GM12878 (cell line): ENCODE measurements around the gene EDNRB. TPM values are rescaled to one million over a fixed set of nuclear protein-coding genes. Genes with fewer than 3 reads are reported as not detected.

Experiments
- ATAC-seq: fragments of 200-7000 bp; cut with Tn5 transposase; 3 replicates; pipeline ENCODE4 v1.9.1; 2020; ENCODE audit warnings: mild to moderate bottlenecking, moderate library complexity
- BruUV-seq: library from RNA; stranded (reverse); fragments of 400-500 nt; replicated peaks from 2 replicates; lab custom pipeline; 2021; lab: Mats Ljungman, UMichigan
- CTCF ChIA-PET: fragments of 300-600 bp; sonication (Branson Sonifier 250); formaldehyde crosslinking; extraction: SDS; loops from one replicate; lab custom pipeline; 2021; ENCODE audit warnings: inconsistent platforms; lab: Yijun Ruan, JAX
- POLR2A ChIA-PET: fragments of 350-600 bp; formaldehyde crosslinking; extraction: SDS; loops from one replicate; lab custom pipeline; 2021; ENCODE audit warnings: inconsistent platforms; lab: Charles Lee
- RAD21 ChIA-PET: fragments of 300-600 bp; sonication (Branson Sonifier 250); formaldehyde crosslinking; loops from one replicate; lab custom pipeline; 2023; ENCODE audit warnings: antibody characterized with exemption; ENCODE audit not compliant: unreplicated experiment; lab: Charles Lee
- SMC1A ChIA-PET: fragments of 300-600 bp; sonication (Branson Sonifier 250); formaldehyde crosslinking; loops from one replicate; lab custom pipeline; 2023; ENCODE audit not compliant: unreplicated experiment, uncharacterized antibody; lab: Charles Lee
- DNase-seq: peaks from one replicate; pipeline ENCODE4 v3.0.0-alpha.2; 2011; ENCODE audit warnings: low read depth, low spot score
- FAIRE-seq: peaks from 3 replicates; lab custom pipeline; 2011; peaks lifted over from hg19 to GRCh38; lab: Jason Lieb, UNC
- H2AFZ ChIP-seq: 2 replicates; pipeline ENCODE4 v1.6.0; 2011; ENCODE audit warnings: low read depth, low read length, control low read depth; ENCODE audit not compliant: control insufficient read depth
- H3K27ac ChIP-seq: 2 replicates; pipeline ENCODE4 v1.5.1; 2011; ENCODE audit warnings: control low read depth; ENCODE audit not compliant: control insufficient read depth, insufficient read depth
- H3K27me3 ChIP-seq, 2 experiments: replicated peaks in 1 of 2; 2 replicates each; pipeline versions ENCODE4 v1.6.0 to v1.6.1; 2011; ENCODE audit warnings: low read length in 1 of 2; ENCODE audit not compliant: control insufficient read depth in 2 of 2, insufficient read depth in 2 of 2
- H3K36me3 ChIP-seq, 2 experiments: 2 replicates each; pipeline ENCODE4 v1.5.1; 2011; ENCODE audit warnings: low read length in 1 of 2; ENCODE audit not compliant: control insufficient read depth in 2 of 2, insufficient read depth in 2 of 2
- H3K4me1 ChIP-seq: 2 replicates; pipeline ENCODE4 v1.6.1; 2011; ENCODE audit warnings: mild to moderate bottlenecking, low read length, moderate library complexity, mixed read lengths; ENCODE audit not compliant: control insufficient read depth, insufficient read depth
- H3K4me2 ChIP-seq: 2 replicates; pipeline ENCODE4 v1.6.0; 2011; ENCODE audit warnings: control low read depth; ENCODE audit not compliant: control insufficient read depth, insufficient read depth
- H3K4me3 ChIP-seq: fragments of 200-600 bp; sonication (generic); 2 replicates; pipeline ENCODE4 v1.5.1; 2016
- H3K79me2 ChIP-seq: 2 replicates; pipeline ENCODE4 v1.6.0; 2011; ENCODE audit warnings: low read length; ENCODE audit not compliant: control insufficient read depth, insufficient read depth
- H3K9ac ChIP-seq: 2 replicates; pipeline ENCODE4 v1.8.0; 2011; ENCODE audit warnings: low read length, control low read depth, mixed read lengths; ENCODE audit not compliant: control insufficient read depth, insufficient read depth
- H3K9me3 ChIP-seq: replicated peaks from 3 replicates; pipeline ENCODE4 v1.5.1; 2011; ENCODE audit warnings: mild to moderate bottlenecking, low read length; ENCODE audit not compliant: control insufficient read depth, insufficient read depth
- H4K20me1 ChIP-seq: 2 replicates; pipeline ENCODE4 v1.6.0; 2011; ENCODE audit not compliant: control insufficient read depth, insufficient read depth
- EGR1 ChIP-seq, 2 experiments: IDR thresholded peaks; 1 replicate in 1 of 2; 2 replicates in 1 of 2; pipeline ENCODE4 v1.6.1; 2011 to 2012; ENCODE audit warnings: low read depth in 2 of 2, low read length in 2 of 2, borderline replicate concordance in 1 of 2, mild to moderate bottlenecking in 1 of 2, moderate library complexity in 1 of 2
- FOXK2 ChIP-seq: fragments of 450-650 bp; IDR thresholded peaks from 2 replicates; pipeline ENCODE4 v1.6.1; 2017; ENCODE audit warnings: mild to moderate bottlenecking, moderate library complexity
- JUND ChIP-seq: IDR thresholded peaks from 2 replicates; pipeline ENCODE4 v1.6.1; 2012; ENCODE audit warnings: low read depth, mild to moderate bottlenecking, low read length, improper control_type of control experiment, moderate library complexity
- MTA3 ChIP-seq: IDR thresholded peaks from 2 replicates; pipeline ENCODE4 v1.6.1; 2012; ENCODE audit warnings: low read length, inconsistent platforms, borderline replicate concordance
- NBN ChIP-seq: fragments of 450-650 bp; IDR thresholded peaks from 2 replicates; pipeline ENCODE4 v1.6.1; 2016
- NFYB ChIP-seq: IDR thresholded peaks from 2 replicates; pipeline ENCODE4 v1.6.1; 2011; ENCODE audit warnings: low read depth, mild to moderate bottlenecking, low read length, improper control_type of control experiment, moderate library complexity; ENCODE audit not compliant: insufficient read depth
- RB1 ChIP-seq: fragments of 450-650 bp; formaldehyde crosslinking; IDR thresholded peaks from 2 replicates; pipeline ENCODE4 v1.6.1; 2017; ENCODE audit warnings: mild to moderate bottlenecking, borderline replicate concordance
- RUNX3 ChIP-seq: IDR thresholded peaks from 2 replicates; pipeline ENCODE4 v1.6.1; 2012; ENCODE audit warnings: low read length, inconsistent platforms
- WRNIP1 ChIP-seq: IDR thresholded peaks from 2 replicates; pipeline ENCODE4 v1.6.1; 2011; ENCODE audit warnings: low read depth, low read length, improper control_type of control experiment, borderline replicate concordance
- ZNF217 ChIP-seq: fragments of 450-650 bp; IDR thresholded peaks from 2 replicates; pipeline ENCODE4 v1.6.1; 2017; ENCODE audit warnings: antibody characterized with exemption, mild to moderate bottlenecking
- WGBS: methylation state at CpG from one replicate; pipeline ENCODE4 v1.1.6; 2016; ENCODE audit warnings: low lambda C conversion rate; ENCODE audit not compliant: insufficient replicate concordance, insufficient coverage; ENCODE audit errors: missing lambda C conversion rate; 5-methylcytosine and 5-hydroxymethylcytosine counted together
- in situ Hi-C: fragments of 300-500 bp; cut with MboI; formaldehyde crosslinking; loops from 9 replicates; pipeline ENCODE4 v1.14.3; 2018; ENCODE audit warnings: mixed read lengths
- intact Hi-C: fragments of 100-400 bp; cut with micrococcal nuclease; formaldehyde crosslinking; loops from one replicate; pipeline ENCODE4 v1.14.2; 2022; ENCODE audit not compliant: unreplicated experiment
- polyA plus RNA-seq, 11 experiments: library from polyadenylated mRNA; depleted of rRNA in 4 of 11; unstranded in 6 of 11; stranded (reverse) in 5 of 11; fragments of >200 nt; fragmentation: Nextera tagmentation in 4 of 11; fragmentation: Illumina TruSeq in 1 of 11; extraction: Ambion mirVana in 4 of 11; extraction: Trizol in 1 of 11; gene quantifications; 1 replicate in 1 of 11; 2 replicates in 10 of 11; pipeline versions ENCODE4 v1.2.1 to v1.2.3, GENCODE V29; 2011 to 2016; ENCODE audit warnings: inconsistent platforms in 2 of 11, missing spikeins in 2 of 11, low read depth in 1 of 11
- total RNA-seq, 4 experiments: library from RNA; depleted of rRNA in 3 of 4; stranded (reverse); fragments of >200 nt in 3 of 4; fragmentation: Illumina TruSeq in 1 of 4; extraction: Trizol in 1 of 4; gene quantifications; 2 replicates each; pipeline versions ENCODE4 v1.2.1 to v1.2.3, GENCODE V29; 2013 to 2021
- TF ChIP-seq, protein P1 (sequence below): fragments of 450-650 bp; IDR thresholded peaks from 2 replicates; pipeline ENCODE4 v1.6.1; 2017; ENCODE audit warnings: mild to moderate bottlenecking, moderate library complexity
- TF ChIP-seq, protein P2 (sequence below): fragments of 450-650 bp; conservative IDR thresholded peaks from 2 replicates; pipeline ENCODE4 v1.6.1; 2017; ENCODE audit warnings: mild to moderate bottlenecking, moderate library complexity
- TF ChIP-seq, protein P3 (sequence below): IDR thresholded peaks from 2 replicates; pipeline ENCODE4 v1.6.1; 2011; ENCODE audit warnings: low read depth, low read length, improper control_type of control experiment, borderline replicate concordance
- TF ChIP-seq, protein P4 (sequence below): fragments of 450-650 bp; IDR thresholded peaks from 2 replicates; pipeline ENCODE4 v1.6.1; 2017; ENCODE audit warnings: mild to moderate bottlenecking, moderate library complexity

Gene EDNRB
- total and polyA plus RNA-seq, 10 of the 15 experiments (the other 5 are each of a cell fraction or from before 2014, with no cell fraction given): not detected

DNA sequence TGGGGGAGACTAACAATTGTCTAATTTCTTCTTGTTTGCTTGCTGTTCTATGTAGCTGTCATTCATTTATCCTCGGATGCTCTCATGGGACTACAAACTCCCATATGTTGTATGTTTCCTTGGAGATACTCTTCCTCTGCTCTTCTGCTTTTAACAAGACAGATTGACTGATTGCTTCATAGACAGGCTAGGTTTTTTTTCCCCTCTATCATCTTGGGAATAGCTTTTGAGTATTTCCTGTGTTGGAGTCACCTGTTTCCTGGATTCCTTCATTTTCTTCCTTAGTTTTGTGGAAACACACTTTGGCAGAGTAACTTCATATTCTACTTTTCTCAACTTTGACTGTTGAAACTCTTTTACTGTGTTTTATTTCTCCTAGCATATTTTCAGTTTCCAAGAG is 27.6 kb downstream of the EDNRB start:
- intact Hi-C loops: no loop called here
- no peaks in the 10 kb centered on the region for H3K4me1 ChIP-seq
- H3K36me3 ChIP-seq: no peaks in the 10 kb centered on the region
- H4K20me1 ChIP-seq: no peaks in the 10 kb centered on the region
- DNase-seq (no peak), FAIRE-seq (no peak), ATAC-seq (no peak)
- BruUV-seq: no TSS peak
- TF ChIP-seq FOXK2 (no peak), RB1 (no peak), ZNF217 (no peak), MTA3 (no peak), NBN (no peak), JUND (no peak), WRNIP1 (no peak), RUNX3 (no peak), EGR1 (IDR thresholded peaks at IDR 0.05; ENCODE audit: borderline replicate concordance in 1 of 2, low read depth in 2 of 2, low read length in 2 of 2) (no peak), NFYB (no peak)
- TF ChIP-seq, protein P1, sequence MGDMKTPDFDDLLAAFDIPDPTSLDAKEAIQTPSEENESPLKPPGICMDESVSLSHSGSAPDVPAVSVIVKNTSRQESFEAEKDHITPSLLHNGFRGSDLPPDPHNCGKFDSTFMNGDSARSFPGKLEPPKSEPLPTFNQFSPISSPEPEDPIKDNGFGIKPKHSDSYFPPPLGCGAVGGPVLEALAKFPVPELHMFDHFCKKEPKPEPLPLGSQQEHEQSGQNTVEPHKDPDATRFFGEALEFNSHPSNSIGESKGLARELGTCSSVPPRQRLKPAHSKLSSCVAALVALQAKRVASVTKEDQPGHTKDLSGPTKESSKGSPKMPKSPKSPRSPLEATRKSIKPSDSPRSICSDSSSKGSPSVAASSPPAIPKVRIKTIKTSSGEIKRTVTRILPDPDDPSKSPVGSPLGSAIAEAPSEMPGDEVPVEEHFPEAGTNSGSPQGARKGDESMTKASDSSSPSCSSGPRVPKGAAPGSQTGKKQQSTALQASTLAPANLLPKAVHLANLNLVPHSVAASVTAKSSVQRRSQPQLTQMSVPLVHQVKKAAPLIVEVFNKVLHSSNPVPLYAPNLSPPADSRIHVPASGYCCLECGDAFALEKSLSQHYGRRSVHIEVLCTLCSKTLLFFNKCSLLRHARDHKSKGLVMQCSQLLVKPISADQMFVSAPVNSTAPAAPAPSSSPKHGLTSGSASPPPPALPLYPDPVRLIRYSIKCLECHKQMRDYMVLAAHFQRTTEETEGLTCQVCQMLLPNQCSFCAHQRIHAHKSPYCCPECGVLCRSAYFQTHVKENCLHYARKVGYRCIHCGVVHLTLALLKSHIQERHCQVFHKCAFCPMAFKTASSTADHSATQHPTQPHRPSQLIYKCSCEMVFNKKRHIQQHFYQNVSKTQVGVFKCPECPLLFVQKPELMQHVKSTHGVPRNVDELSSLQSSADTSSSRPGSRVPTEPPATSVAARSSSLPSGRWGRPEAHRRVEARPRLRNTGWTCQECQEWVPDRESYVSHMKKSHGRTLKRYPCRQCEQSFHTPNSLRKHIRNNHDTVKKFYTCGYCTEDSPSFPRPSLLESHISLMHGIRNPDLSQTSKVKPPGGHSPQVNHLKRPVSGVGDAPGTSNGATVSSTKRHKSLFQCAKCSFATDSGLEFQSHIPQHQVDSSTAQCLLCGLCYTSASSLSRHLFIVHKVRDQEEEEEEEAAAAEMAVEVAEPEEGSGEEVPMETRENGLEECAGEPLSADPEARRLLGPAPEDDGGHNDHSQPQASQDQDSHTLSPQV: no peak
- TF ChIP-seq, protein P2, sequence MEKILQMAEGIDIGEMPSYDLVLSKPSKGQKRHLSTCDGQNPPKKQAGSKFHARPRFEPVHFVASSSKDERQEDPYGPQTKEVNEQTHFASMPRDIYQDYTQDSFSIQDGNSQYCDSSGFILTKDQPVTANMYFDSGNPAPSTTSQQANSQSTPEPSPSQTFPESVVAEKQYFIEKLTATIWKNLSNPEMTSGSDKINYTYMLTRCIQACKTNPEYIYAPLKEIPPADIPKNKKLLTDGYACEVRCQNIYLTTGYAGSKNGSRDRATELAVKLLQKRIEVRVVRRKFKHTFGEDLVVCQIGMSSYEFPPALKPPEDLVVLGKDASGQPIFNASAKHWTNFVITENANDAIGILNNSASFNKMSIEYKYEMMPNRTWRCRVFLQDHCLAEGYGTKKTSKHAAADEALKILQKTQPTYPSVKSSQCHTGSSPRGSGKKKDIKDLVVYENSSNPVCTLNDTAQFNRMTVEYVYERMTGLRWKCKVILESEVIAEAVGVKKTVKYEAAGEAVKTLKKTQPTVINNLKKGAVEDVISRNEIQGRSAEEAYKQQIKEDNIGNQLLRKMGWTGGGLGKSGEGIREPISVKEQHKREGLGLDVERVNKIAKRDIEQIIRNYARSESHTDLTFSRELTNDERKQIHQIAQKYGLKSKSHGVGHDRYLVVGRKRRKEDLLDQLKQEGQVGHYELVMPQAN: no peak
- TF ChIP-seq, protein P3, sequence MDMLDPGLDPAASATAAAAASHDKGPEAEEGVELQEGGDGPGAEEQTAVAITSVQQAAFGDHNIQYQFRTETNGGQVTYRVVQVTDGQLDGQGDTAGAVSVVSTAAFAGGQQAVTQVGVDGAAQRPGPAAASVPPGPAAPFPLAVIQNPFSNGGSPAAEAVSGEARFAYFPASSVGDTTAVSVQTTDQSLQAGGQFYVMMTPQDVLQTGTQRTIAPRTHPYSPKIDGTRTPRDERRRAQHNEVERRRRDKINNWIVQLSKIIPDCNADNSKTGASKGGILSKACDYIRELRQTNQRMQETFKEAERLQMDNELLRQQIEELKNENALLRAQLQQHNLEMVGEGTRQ: no peak
- TF ChIP-seq, protein P4, sequence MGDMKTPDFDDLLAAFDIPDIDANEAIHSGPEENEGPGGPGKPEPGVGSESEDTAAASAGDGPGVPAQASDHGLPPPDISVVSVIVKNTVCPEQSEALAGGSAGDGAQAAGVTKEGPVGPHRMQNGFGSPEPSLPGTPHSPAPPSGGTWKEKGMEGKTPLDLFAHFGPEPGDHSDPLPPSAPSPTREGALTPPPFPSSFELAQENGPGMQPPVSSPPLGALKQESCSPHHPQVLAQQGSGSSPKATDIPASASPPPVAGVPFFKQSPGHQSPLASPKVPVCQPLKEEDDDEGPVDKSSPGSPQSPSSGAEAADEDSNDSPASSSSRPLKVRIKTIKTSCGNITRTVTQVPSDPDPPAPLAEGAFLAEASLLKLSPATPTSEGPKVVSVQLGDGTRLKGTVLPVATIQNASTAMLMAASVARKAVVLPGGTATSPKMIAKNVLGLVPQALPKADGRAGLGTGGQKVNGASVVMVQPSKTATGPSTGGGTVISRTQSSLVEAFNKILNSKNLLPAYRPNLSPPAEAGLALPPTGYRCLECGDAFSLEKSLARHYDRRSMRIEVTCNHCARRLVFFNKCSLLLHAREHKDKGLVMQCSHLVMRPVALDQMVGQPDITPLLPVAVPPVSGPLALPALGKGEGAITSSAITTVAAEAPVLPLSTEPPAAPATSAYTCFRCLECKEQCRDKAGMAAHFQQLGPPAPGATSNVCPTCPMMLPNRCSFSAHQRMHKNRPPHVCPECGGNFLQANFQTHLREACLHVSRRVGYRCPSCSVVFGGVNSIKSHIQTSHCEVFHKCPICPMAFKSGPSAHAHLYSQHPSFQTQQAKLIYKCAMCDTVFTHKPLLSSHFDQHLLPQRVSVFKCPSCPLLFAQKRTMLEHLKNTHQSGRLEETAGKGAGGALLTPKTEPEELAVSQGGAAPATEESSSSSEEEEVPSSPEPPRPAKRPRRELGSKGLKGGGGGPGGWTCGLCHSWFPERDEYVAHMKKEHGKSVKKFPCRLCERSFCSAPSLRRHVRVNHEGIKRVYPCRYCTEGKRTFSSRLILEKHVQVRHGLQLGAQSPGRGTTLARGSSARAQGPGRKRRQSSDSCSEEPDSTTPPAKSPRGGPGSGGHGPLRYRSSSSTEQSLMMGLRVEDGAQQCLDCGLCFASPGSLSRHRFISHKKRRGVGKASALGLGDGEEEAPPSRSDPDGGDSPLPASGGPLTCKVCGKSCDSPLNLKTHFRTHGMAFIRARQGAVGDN: no peak
- H3K27me3 ChIP-seq: no peaks in the 10 kb centered on the region
- ChIA-PET SMC1A (interaction anchor here (1.1 kb wide), 1 partner anchor 12 kb away, joined by 4 read pairs; no protein-coding TSS in a partner anchor), CTCF (no interaction called here), POLR2A (no interaction called here), RAD21 (no interaction called here)
- WGBS: 89% methylated on average over 1 of the region's 1 CpG
- H3K9me3 ChIP-seq: no peaks in the 10 kb centered on the region
- in situ Hi-C loops: no loop called here
- no peak overlapping the region for H2AFZ ChIP-seq
- no peak overlapping the region for H3K27ac ChIP-seq
- H3K4me2 ChIP-seq: no peak overlapping the region
- no peak overlapping the region for H3K4me3 ChIP-seq
- no peak overlapping the region for H3K9ac ChIP-seq
- H3K79me2 ChIP-seq: no peaks in the 10 kb centered on the region
